ENCODE data around the gene HSPBAP1.
"Not testable (repeated sequence)": the region's sequence is repeated elsewhere in the genome, so short reads cannot be mapped to it uniquely, and the experiment has no call there.

HSPBAP1 gene

GRCh38 chr3:122739172-122739571, 54.5 kb downstream of the HSPBAP1 start:
- no peak for DNase-seq (ENCODE audit: low read depth in 2 of 2)

DNA sequence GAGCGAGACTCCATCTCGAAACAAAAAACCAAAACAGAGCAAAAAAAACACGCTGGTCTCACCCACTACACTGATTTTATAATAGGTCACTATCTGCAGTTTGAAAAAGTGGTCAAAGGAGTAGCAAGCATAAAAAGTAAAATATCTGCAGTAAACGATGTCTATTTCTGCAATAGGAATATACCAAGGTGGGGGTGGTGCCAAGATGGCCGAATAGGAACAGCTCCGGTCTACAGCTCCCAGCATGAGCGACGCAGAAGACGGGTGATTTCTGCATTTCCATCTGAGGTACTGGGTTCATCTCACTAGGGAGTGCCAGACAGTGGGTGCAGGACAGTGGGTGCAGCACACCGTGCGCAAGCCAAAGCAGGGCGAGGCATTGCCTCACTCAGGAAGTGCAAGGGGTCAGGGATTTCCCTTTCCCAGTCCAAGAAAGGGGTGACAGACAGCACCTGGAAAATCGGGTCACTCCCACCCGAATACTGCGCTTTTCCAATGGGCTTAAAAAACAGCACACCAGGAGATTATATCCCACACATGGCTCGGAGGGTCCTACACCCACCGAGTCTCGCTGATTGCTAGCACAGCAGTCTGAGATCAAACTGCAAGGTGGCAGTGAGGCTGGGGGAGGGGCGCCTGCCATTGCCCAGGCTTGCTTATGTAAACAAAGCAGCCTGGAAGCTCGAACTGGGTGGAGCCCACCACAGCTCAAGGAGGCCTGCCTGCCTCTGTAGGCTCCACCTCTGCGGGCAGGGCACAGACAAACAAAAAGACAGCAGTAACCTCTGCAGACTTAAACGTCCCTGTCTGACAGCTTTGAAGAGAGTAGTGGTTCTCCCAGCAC, 60.7 kb downstream of the HSPBAP1 start:
- DNase-seq (ENCODE audit: low read depth in 2 of 2), result not testable (repeated sequence)

DNA sequence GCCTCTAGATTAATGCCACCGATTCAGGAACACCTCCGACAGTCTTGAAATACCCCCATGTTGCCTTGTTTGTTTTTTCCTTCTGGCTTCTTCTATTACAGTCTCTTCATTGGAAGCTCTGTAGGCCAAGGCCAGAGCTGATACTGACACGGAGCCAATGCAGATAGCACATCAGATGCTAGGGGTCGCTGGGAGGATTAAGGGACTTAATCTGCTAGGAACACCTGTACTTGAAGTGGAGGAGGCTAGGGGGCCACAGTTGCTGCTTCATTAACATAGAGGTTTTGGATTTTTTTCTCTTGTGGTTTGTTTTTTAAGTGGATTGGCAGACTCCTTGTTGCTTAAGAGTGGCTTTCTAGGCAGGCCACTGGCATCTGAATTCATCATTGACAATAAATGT, 63.4 kb downstream of the HSPBAP1 start:
- no peak for DNase-seq (ENCODE audit: low read depth in 2 of 2)

GRCh38 chr3:122728756-122729514, 64.7 kb downstream of the HSPBAP1 start:
- DNase-seq (ENCODE audit: low read depth in 2 of 2), result no peak

DNA sequence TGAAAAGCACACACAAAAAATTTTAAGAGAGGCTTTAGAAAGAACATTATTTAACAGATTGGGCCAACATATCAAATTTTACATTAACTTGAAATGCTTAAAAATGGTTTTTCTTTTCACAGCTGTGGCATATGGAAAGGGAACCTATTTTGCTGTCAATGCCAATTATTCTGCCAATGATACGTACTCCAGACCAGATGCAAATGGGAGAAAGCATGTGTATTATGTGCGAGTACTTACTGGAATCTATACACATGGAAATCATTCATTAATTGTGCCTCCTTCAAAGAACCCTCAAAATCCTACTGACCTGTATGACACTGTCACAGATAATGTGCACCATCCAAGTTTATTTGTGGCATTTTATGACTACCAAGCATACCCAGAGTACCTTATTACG, 65.4 kb downstream of the HSPBAP1 start:
- no peak for DNase-seq (ENCODE audit: low read depth in 2 of 2)

GRCh38 chr3:122727766-122728165, 65.9 kb downstream of the HSPBAP1 start:
- DNase-seq (ENCODE audit: low read depth in 2 of 2), result no peak

GRCh38 chr3:122727294-122727693, 66.3 kb downstream of the HSPBAP1 start:
- no peak for DNase-seq (ENCODE audit: low read depth in 2 of 2)

DNA sequence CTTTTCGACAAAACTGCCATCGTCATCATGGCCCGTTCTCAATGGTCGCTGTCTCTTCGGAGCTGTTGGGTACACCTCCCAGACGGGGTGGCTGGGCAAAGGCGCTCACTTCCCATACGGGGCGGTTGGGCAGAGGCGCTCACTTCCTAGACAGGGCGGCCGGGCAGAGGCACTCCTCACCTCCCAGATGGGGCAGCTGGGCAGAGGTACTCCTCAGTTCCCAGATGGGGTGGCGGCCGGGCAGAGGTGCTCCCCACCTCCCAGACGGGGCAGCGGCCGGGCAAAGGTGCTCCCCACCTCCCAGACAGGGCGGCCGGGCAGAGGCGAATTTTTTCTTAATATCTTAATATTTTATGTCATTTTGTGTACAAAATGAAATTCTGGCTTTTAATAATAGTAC, 68.5 kb downstream of the HSPBAP1 start:
- DNase-seq (ENCODE audit: low read depth in 2 of 2), result no peak

GRCh38 chr3:122719273-122719921, 74.2 kb downstream of the HSPBAP1 start:
- DNase-seq (ENCODE audit: low read depth in 2 of 2), result no peak

DNA sequence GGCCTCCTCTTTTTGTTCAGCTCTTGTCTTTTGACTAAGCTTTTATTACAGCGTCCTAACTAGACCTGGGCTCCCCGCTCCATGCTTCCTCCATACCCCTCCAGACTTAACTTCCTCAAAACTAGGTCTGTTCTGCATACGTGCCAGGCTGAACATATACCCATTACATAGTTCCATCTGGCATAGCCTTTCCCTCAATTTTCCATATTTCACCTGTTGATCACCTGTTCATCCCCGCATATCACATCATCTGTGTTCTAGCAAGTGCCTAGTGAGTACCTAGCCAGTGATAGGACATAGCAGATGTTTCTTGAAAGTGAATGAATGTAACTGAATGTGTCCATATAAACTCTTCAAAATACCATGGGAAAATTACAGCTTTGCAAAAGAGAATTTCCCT, 77.0 kb downstream of the HSPBAP1 start:
- no peak for DNase-seq (ENCODE audit: low read depth in 2 of 2)

- no peak for DNase-seq (ENCODE audit: low read depth in 2 of 2)
Measured at GRCh38 chr3:122714273-122714672, 79.4 kb downstream of the HSPBAP1 start.

GRCh38 chr3:122710616-122711251, 82.9 kb downstream of the HSPBAP1 start:
- not testable (repeated sequence) for DNase-seq (ENCODE audit: low read depth in 2 of 2)

- no peak for DNase-seq (ENCODE audit: low read depth in 2 of 2)
Measured at GRCh38 chr3:122705379-122705778, 88.3 kb downstream of the HSPBAP1 start.

DNA sequence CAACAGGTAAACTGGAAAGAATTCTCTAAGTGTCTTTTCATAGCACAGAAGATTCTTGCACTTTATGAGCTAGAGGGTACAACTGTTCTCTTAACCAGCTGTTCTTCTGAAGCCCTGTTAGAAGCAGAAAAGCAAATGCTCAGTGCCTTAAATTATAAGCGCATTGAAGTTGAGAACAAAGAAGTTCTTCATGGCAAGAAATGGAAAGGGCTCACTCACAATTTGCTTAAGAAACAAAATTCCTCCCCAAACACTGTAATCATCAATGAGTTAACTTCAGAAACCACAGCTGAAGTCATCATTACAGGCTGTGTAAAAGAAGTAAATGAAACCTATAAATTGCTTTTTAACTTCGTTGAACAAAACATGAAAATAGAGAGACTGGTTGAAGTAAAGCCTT, 93.4 kb downstream of the HSPBAP1 start:
- no peak for DNase-seq (ENCODE audit: low read depth in 2 of 2)

- no peak for DNase-seq (ENCODE audit: low read depth in 2 of 2)
Measured at GRCh38 chr3:122697952-122698620, 95.5 kb downstream of the HSPBAP1 start.

- DNase-seq (ENCODE audit: low read depth in 2 of 2), result no peak
Measured at GRCh38 chr3:122695927-122696561, 97.6 kb downstream of the HSPBAP1 start.

DNA sequence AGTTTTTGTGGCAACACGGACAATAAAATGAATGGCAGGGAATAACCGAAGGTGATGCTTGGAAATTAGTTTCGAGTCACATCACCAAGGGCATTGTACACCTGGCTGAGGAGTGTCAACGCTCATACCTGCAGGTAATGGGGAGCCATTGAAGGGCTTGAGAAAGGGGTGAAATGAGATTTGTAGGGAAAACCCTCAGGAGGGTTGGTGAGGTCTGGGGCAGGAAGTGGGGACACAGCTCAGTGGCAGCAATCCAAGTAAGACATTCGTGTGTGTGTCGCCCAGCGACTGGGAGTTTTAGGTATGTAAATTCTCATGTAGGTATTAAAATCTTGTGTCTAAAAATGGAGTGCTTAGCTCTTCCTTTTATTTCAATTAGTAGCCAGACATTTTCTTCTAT, 98.7 kb downstream of the HSPBAP1 start:
- DNase-seq (ENCODE audit: low read depth in 2 of 2), result no peak

DNA sequence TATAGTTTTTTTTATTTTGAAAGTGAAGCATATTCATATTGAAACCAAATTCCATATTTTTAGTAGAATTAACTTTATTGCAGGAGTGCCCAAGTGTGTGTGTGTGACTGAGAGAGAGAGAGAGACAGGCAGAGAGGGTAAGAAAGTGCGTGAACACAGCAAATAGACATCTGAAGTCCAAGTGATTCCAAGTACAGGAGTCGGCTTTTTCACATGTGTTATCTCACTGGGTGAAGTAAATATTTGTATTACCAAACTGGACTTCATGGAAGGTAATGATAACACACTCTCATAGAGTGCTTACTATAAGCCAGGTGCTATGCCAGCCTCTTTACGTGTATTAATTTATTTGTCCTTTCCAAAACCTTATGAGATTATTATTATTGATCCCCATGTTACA, 101.0 kb downstream of the HSPBAP1 start:
- DNase-seq (ENCODE audit: low read depth in 2 of 2), result no peak

DNA sequence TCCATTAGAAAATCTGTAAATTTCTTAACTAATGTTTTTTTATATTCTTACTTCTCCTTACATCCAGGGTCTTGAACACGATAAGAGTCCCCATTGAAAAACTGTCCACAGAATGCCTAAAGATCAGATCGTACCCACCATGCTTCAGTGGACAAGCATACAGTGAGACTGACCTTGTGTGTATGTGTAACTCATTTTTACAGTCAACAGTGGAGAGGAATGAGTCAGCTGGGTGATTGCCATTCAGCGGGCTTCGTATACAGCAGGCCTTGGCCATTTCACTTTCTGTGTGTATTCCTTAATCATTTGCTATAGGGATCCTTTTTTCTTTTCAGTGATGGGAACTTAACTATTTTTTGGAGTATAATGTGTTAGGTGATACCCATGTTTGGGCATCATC, 102.4 kb downstream of the HSPBAP1 start:
- DNase-seq (ENCODE audit: low read depth in 2 of 2), result no peak

DNA sequence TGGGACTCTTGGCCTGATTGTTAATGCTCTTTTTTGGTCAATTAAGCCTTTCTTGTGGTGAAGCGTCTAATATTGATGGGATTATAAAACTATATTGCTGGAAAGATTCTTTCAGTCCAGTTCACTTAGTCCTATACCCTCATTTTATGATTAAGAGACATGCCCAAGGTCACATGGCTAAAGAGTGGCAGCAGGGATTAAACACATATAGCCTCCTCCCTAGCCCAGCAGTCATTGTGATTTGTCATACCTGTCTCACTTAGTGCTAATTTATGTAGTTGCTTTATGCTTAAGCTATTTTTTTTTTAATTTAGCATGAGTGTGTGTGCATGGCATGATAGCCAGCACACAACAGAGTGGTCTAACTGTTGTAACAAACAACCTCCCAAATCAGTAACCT, 103.5 kb downstream of the HSPBAP1 start:
- no peak for DNase-seq (ENCODE audit: low read depth in 2 of 2)

All from stimulated activated CD8-positive, alpha-beta memory T cell treated with anti-CD3 and anti-CD28 coated beads, Interleukin-2, amount 100 ng/mL, for 1 hour (primary cell).